ENCODE measurements around the gene FMN2.

DNA sequence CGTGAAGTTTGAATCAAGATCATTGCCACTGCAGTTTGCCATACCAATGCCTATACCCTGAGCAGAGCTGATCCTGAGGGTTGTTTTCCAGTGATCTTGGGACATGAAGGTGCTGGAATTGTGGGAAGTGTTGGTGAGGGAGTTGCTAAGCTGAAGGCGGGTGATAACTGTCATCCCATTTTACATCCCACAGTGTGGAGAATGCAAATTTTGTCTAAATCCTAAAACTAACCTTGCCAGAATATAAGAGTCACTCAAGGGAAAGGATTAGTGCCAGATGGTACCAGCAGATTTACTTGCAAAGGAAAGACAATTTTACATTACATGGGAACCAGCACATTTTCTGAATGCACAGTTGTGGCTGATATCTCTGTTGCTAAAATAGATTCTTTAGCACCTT, 78.6 kb downstream of the FMN2 start:
- TF ChIP-seq CTCF (IDR thresholded peaks at IDR 0.05) (no peak), POLR2AphosphoS5 (IDR thresholded peaks at IDR 0.05) (no peak), EP300 (IDR thresholded peaks at IDR 0.05; ENCODE audit: low read depth) (no peak)
